NT2/D1 (cell line): Measurements from ENCODE around the gene NAA30.
"Not testable (repeated sequence)": the region's sequence is repeated elsewhere in the genome, so short reads cannot be mapped to it uniquely, and the experiment has no call there.

ENCODE experiments used
- DNase-seq: peaks from one replicate; pipeline ENCODE4 v3.0.0-alpha.2; 2011; ENCODE audit warnings: low read depth, low spot score
- H3K27me3 ChIP-seq: 2 replicates; pipeline ENCODE4 v1.6.0; 2011; ENCODE audit warnings: mild to moderate bottlenecking; ENCODE audit not compliant: insufficient read length, insufficient read depth
- H3K36me3 ChIP-seq: 2 replicates; pipeline ENCODE4 v1.6.1; 2011; ENCODE audit warnings: mild to moderate bottlenecking, low read length, mixed read lengths; ENCODE audit not compliant: insufficient read depth, insufficient read length
- H3K4me1 ChIP-seq: 2 replicates; pipeline ENCODE4 v1.5.1; 2011; ENCODE audit not compliant: insufficient read depth, insufficient read length
- H3K4me3 ChIP-seq: 2 replicates; pipeline ENCODE4 v1.5.1; 2011; ENCODE audit warnings: low read depth; ENCODE audit not compliant: insufficient read length
- H3K9ac ChIP-seq: 2 replicates; pipeline ENCODE4 v1.6.0; 2011; ENCODE audit warnings: low read depth; ENCODE audit not compliant: insufficient read length
- H3K9me3 ChIP-seq: 2 replicates; pipeline ENCODE4 v1.5.1; 2011; ENCODE audit warnings: mild to moderate bottlenecking, low read length; ENCODE audit not compliant: insufficient read depth
- SUZ12 ChIP-seq: IDR thresholded peaks from 2 replicates; pipeline ENCODE4 v1.6.1; 2011; ENCODE audit not compliant: insufficient read length, insufficient read depth; ENCODE audit errors: extremely low read depth
- YY1 ChIP-seq: IDR thresholded peaks from 2 replicates; pipeline ENCODE4 v1.6.1; 2011; ENCODE audit not compliant: insufficient read length, insufficient read depth
- ZNF274 ChIP-seq: IDR thresholded peaks from 2 replicates; pipeline ENCODE4 v1.6.1; 2011; ENCODE audit warnings: mild to moderate bottlenecking, low read depth, low read length

NAA30 gene

GRCh38 chr14:57390037-57390805 lies at the start of gene NAA30:
Gene NAA30, plus strand, starts transcription at chr14:57390586. Its CDS starts 372 bp downstream, at chr14:57390958.
- Histone ChIP-seq H3K4me3 (peak within 1 kb of the TSS; percentile 71), H3K4me1 (no peaks in the 10 kb centered on the region), H3K27me3 (peaks cover 15% of the 10 kb centered on the region), H3K9me3 (no peaks in the 10 kb centered on the region), H3K9ac (peak within 1 kb of the TSS; percentile 66), H3K36me3 (peaks cover 13% of the 10 kb centered on the region)
- no peak for TF ChIP-seq YY1
- TF ChIP-seq ZNF274: no peak
- no peak for TF ChIP-seq SUZ12
- peak; percentile 80 for DNase-seq

GRCh38 chr14:57343545-57344297 lies 46.7 kb upstream of the NAA30 start:
- DNase-seq, H3K4me1 ChIP-seq, H3K27me3 ChIP-seq, H3K4me3 ChIP-seq, H3K36me3 ChIP-seq, H3K9ac ChIP-seq: not testable (repeated sequence)
- TF ChIP-seq YY1: peak; percentile 35
- peaks cover 16% of the 10 kb centered on the region; the same call in 1 of the 2 replicates for H3K9me3 ChIP-seq

DNA sequence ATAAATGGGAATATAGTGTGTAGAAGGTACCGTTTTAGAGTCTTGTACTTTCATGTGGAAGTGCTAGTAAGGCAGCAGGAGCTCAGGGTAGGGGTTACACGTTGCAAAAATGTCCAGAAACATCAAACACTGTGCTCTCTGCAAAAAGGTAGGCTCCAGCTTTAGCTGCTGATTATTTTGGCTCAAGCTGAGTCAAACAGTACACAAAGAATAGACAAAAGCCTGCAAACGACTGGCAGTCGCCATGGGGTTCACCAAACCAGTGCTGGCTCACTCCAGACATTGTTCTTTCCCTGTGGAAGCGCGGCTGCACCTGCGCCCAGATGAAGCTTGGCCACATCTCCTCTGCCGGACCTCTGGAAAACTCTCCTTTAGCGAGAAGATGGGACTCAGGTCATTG lies 45.3 kb upstream of the NAA30 start:
- no peak for DNase-seq
- H3K27me3 ChIP-seq: no peaks in the 10 kb centered on the region
- H3K9me3 ChIP-seq: peaks cover 19% of the 10 kb centered on the region; the same call in 1 of the 2 replicates
- TF ChIP-seq SUZ12: no peak
- TF ChIP-seq YY1: no peak
- no peak for TF ChIP-seq ZNF274
- H3K9ac ChIP-seq: no peak overlapping the region
- no peaks in the 10 kb centered on the region for H3K36me3 ChIP-seq
- H3K4me3 ChIP-seq: no peak overlapping the region
- H3K4me1 ChIP-seq: no peaks in the 10 kb centered on the region

GRCh38 chr14:57346741-57347140 lies 43.6 kb upstream of the NAA30 start:
- no peak for DNase-seq
- Histone ChIP-seq H3K36me3 (no peaks in the 10 kb centered on the region), H3K4me3 (no peak overlapping the region), H3K27me3 (no peaks in the 10 kb centered on the region), H3K9ac (no peak overlapping the region), H3K9me3 (peaks cover 19% of the 10 kb centered on the region; the same call in 1 of the 2 replicates), H3K4me1 (no peaks in the 10 kb centered on the region)
- TF ChIP-seq SUZ12: no peak
- TF ChIP-seq ZNF274: no peak
- no peak for TF ChIP-seq YY1

GRCh38 chr14:57352396-57353170 lies 37.8 kb upstream of the NAA30 start:
- DNase-seq: no peak
- Histone ChIP-seq H3K9me3 (0 out of 2 replicates have a peak, but pooled peaks cover 8% of the 10 kb centered on the region), H3K27me3 (no peaks in the 10 kb centered on the region), H3K4me3 (no peak overlapping the region), H3K9ac (no peak overlapping the region), H3K4me1 (no peaks in the 10 kb centered on the region), H3K36me3 (no peaks in the 10 kb centered on the region)
- TF ChIP-seq YY1 (no peak), ZNF274 (no peak), SUZ12 (no peak)

DNA sequence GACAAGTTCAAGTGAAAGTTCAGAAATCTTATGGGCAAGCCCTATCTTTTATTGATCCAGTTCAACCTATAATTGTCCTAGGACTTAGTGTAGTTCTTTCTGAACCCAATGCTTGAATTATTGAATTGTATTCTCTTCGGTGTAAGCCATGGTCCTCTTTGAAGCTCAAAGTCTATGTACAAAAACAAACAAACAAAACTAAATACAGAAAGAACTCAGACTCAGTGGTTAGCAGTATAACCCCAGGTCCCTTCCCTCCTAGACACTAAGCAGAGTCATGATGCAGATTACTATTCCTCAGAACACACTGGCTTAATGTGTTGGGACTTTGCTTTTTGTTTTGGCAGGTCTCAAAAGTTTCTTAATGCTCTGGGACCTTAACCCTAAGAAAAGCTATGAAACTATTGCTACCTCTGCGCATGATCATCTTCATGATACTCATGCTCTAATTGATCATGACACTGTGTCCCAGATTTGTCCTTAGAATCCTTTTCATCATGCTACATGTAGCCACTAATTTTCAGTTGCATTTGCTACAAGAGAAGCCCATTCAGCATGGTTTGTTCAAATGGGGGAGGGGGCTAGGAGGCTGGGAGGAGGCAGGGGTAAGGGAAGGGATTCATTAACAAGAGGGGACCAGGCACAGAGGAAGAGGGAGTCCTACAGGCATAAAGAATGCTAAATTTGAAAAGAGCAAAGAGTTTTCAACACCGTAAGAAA lies 35.1 kb upstream of the NAA30 start:
- no peaks in the 10 kb centered on the region for H3K4me1 ChIP-seq
- no peak overlapping the region for H3K9ac ChIP-seq
- no peaks in the 10 kb centered on the region for H3K27me3 ChIP-seq
- H3K4me3 ChIP-seq: no peak overlapping the region
- DNase-seq: no peak
- H3K9me3 ChIP-seq: no peaks in the 10 kb centered on the region
- TF ChIP-seq SUZ12 (no peak), ZNF274 (no peak), YY1 (no peak)
- no peaks in the 10 kb centered on the region for H3K36me3 ChIP-seq
